GM21423 (cell line): Measurements from ENCODE around the gene FA2H.

ENCODE experiments used
- ATAC-seq: cut with Tn5 transposase; IDR thresholded peaks from one replicate; pipeline ENCODE4 v1.9.1; 2021; ENCODE audit warnings: mild to moderate bottlenecking, moderate library complexity; ENCODE audit not compliant: unreplicated experiment

FA2H gene

DNA sequence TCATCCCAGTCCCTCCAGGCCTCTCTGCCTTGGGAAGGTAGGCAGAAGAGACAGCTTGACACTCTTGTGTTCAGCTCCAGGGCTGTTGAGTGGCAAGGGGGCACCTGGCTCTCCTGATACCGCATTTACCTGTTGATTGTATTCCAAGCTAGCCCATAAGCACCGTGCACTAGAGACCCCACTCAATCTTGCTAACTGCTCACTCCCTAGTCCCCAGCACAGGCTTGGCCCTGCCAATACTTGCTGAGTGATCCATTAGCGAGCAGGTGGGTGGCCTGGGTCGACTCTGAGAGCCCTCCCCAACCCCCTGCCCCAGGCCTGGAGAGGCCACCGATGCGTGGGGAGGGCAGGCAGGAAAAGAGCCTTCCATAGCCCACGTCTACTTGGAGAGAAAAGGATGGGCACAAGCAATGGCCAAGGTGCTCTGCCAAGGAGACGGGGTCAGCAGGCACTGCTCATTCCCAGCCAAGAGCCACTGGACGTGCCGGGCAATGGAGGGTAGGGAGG is 29.5 kb downstream of the FA2H start:
- ATAC-seq, result no peak

- no peak for ATAC-seq
These were observed 30.1 kb downstream of the FA2H start for GRCh38 chr16:74744566-74744965.

- ATAC-seq, result no peak
These were observed 30.8 kb downstream of the FA2H start for GRCh38 chr16:74743668-74744299.

GRCh38 chr16:74743045-74743667 is 31.5 kb downstream of the FA2H start:
- no peak for ATAC-seq

DNA sequence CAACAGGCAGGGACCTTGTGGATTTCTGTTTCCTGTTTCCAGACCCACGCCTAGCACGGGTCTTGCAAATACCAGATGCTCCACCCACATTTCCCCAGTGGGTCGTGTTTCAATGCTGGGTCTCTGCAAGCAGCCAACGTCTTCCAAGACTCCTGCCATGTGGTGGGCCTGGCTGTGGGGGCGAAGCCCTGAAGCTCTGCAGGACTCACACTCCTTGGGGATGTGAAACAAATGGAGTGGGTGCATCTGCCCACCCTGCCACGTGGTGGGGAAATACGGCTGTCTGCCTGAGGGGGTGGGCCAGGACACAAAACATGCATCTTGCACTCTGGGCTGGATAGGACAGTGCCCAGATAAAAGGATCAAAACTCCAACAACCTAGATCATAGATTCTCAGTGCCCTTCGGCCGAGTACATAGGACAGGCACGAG is 32.6 kb downstream of the FA2H start:
- no peak for ATAC-seq

- ATAC-seq, result no peak
These were observed 33.8 kb downstream of the FA2H start for GRCh38 chr16:74740795-74741304.

DNA sequence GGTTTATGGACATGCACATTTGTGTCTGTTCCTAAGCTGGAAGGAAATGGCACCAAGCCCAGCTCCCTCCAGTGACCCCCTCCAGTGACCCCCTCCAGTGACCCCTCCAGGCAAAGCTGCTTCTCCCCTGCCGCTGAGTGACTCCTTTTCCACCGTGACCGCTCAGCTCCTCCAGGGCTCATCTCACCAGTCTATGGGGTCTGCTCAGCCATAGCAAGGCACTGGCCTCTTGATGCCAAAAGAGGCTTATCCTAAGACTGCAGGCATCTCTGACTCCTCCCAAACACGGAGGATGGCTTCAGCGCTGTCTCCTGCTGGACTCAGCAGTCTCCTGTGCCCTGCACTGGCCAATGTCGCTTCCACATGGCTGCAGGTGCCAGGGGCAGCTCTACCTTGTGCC is 35.3 kb downstream of the FA2H start:
- ATAC-seq, result no peak

DNA sequence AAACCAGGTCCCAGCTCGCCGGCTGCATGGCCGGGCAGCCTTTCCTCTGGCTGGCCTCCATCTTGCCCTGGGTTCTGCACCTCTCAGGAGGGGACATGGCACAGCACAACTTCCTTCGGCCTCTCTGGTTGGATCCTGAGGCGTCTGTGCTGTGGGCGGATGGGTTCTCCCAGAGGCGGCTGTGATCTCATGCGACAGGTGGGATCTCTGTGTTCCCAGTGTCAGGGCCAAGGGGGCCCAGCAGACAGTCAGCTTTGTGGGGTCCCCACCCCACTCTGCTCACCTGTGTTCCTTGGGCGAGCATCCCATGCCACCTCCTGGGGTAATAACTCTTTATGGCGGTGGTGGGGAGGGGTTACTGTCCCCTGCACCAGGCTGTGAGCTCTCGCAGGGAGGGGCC is 35.8 kb downstream of the FA2H start:
- ATAC-seq, result no peak

- ATAC-seq, result no peak
These were observed 36.5 kb downstream of the FA2H start for GRCh38 chr16:74738113-74738541.

GRCh38 chr16:74737521-74737920 is 37.1 kb downstream of the FA2H start:
- no peak for ATAC-seq

DNA sequence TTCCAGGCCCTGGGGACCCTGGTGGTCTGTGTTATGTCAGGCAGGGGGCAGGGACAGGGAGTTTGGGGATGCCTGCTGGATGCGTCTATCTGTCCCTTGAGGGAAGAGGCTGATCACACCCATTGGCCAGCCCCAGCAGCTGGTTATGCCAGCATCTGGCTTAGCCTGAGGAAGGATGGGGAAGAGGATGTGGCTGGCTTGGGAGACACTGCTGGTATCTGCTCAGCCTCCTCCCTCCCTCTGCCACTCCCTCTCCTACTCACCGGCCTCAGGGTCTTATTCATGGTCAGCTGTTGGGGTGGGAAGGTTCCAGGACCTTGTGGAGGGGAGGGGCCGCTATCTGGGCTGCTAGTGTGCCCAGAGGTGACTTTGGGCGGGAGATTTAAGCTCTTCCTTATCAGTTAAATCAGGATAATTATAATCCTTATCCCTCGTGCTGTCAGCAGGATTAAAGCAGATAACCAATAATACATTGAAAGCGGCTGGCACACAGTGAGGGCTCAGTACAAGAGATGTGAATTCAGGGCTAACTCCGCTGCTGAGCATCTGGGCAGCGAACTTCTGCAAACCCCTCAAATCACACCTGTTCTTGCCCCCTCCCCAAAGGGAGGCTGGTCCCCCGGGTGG is 38.0 kb downstream of the FA2H start:
- ATAC-seq, result no peak

GRCh38 chr16:74735554-74735953 is 39.1 kb downstream of the FA2H start:
- no peak for ATAC-seq

DNA sequence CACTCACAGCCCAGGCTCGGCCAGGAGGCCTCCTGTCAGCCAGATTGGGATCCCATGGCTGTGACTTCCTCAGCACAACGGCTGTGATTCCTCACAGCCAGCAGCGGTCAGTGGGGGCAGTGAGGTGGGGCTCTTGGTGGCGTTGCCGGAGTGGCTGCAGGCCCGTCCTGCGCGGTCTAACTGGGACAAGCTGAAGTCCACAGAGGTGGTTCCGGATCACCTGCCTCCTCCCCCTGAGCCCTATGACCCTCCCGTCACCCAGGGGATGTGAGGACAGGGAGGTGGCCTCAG is 39.5 kb downstream of the FA2H start:
- ATAC-seq, result no peak

GRCh38 chr16:74734361-74735161 is 40.1 kb downstream of the FA2H start:
- no peak for ATAC-seq

DNA sequence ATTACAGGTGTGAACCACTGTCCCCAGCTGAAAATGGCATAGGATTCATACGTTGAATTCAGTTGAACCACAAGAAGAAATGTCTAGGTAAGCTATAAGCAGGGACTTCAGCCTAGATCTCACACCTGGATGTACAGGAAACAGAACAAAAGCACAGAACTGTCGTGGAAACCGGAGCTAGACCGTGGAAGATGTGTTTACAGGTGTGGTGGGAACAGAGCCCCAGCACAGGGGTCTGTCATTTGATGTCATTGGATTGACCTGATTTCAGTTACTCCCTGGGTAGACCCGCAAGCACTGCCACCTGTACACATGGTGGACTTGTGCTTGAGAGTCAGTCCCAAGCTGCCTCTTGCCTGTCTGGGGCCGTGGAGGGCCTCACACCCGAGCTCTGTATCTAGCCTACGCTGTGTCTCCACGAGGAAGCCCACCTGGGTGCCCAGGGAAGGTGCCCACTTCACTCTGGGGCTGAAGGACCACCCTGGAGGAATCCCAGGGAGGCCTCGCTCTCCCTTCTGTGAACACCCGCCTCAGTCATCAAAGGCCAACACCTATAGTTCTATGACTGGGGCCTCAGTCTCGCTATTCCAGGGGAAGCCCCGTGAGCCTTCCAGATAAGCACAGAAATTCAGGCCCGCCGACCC is 41.8 kb downstream of the FA2H start:
- no peak for ATAC-seq

GRCh38 chr16:74731853-74732477 is 42.7 kb downstream of the FA2H start:
- ATAC-seq, result no peak

GRCh38 chr16:74729783-74730683 is 44.6 kb downstream of the FA2H start:
- no peak for ATAC-seq

- no peak for ATAC-seq
These were observed 46.7 kb downstream of the FA2H start for GRCh38 chr16:74727903-74728302.

- no peak for ATAC-seq
These were observed 47.9 kb downstream of the FA2H start for GRCh38 chr16:74726716-74727115.
